G401 (cell line): Measurements from ENCODE around the gene RIMBP2. TPM values are rescaled to one million over a fixed set of nuclear protein-coding genes. Genes with fewer than 3 reads are reported as not detected.

Experiments
- DNase-seq: peaks from one replicate; pipeline ENCODE4 v3.0.0-alpha.2; 2015; ENCODE audit warnings: low spot score
- in situ Hi-C: cut with HindIII; loops from 2 replicates; pipeline ENCODE4 v1.10.0; 2016; ENCODE audit warnings: low sequenced_read_pairs, mixed read lengths
- total RNA-seq: library from RNA; depleted of rRNA; stranded (reverse); fragments of >200 nt; shearing (Covaris generic); gene quantifications from 2 replicates; pipeline ENCODE4 v1.2.3, GENCODE V29; 2014

RIMBP2 gene
- total RNA-seq, 1 experiment from 2014 or later, result 75.3 TPM

GRCh38 chr12:130485291-130486145 lies 230.6 kb downstream of the RIMBP2 start:
- DNase-seq, result no peak
- in situ Hi-C loops, result no loop called here

GRCh38 chr12:130484221-130484620 lies 231.9 kb downstream of the RIMBP2 start:
- in situ Hi-C loops, result no loop called here
- DNase-seq, result no peak

GRCh38 chr12:130483616-130484180 lies 232.4 kb downstream of the RIMBP2 start:
- DNase-seq, result no peak

GRCh38 chr12:130482448-130482847 lies 233.7 kb downstream of the RIMBP2 start:
- DNase-seq, result no peak
- in situ Hi-C loops, result no loop called here

More at GRCh38 chr12:130483616-130484180, 232.4 kb downstream of the RIMBP2 start:
- in situ Hi-C loops, result no loop called here

- DNase-seq, result no peak
- in situ Hi-C loops, result no loop called here
Measured at GRCh38 chr12:130481392-130481879, 234.7 kb downstream of the RIMBP2 start.

GRCh38 chr12:130480887-130481286 lies 235.2 kb downstream of the RIMBP2 start:
- DNase-seq, result no peak
- in situ Hi-C loops, result no loop called here

GRCh38 chr12:130480231-130480630 lies 235.9 kb downstream of the RIMBP2 start:
- no peak for DNase-seq
- in situ Hi-C loops, result no loop called here

- DNase-seq, result no peak
- in situ Hi-C loops, result no loop called here
Measured at GRCh38 chr12:130479401-130480125, 236.5 kb downstream of the RIMBP2 start.

- in situ Hi-C loops, result no loop called here
- no peak for DNase-seq
Measured at GRCh38 chr12:130478786-130479185, 237.3 kb downstream of the RIMBP2 start.

- in situ Hi-C loops, result no loop called here
- DNase-seq, result no peak
Measured at GRCh38 chr12:130477701-130478100, 238.4 kb downstream of the RIMBP2 start.

GRCh38 chr12:130477266-130477665 lies 238.8 kb downstream of the RIMBP2 start:
- no peak for DNase-seq
- in situ Hi-C loops, result no loop called here

GRCh38 chr12:130476451-130477135 lies 239.5 kb downstream of the RIMBP2 start:
- DNase-seq, result no peak
- in situ Hi-C loops, result no loop called here

- in situ Hi-C loops, result no loop called here
- DNase-seq, result peak; percentile 9
Measured at GRCh38 chr12:130474599-130475269, 241.4 kb downstream of the RIMBP2 start.

GRCh38 chr12:130473266-130473665 lies 242.8 kb downstream of the RIMBP2 start:
- in situ Hi-C loops, result no loop called here

GRCh38 chr12:130470969-130471368 lies 245.1 kb downstream of the RIMBP2 start:
- in situ Hi-C loops, result no loop called here
- DNase-seq, result no peak

More at GRCh38 chr12:130473266-130473665, 242.8 kb downstream of the RIMBP2 start:
- DNase-seq, result no peak

- in situ Hi-C loops, result no loop called here
- DNase-seq, result no peak
Measured at GRCh38 chr12:130469552-130469951, 246.5 kb downstream of the RIMBP2 start.

GRCh38 chr12:130468700-130469245 lies 247.3 kb downstream of the RIMBP2 start:
- no peak for DNase-seq
- in situ Hi-C loops, result no loop called here

- in situ Hi-C loops, result no loop called here
- DNase-seq, result no peak
Measured at GRCh38 chr12:130468186-130468585, 247.9 kb downstream of the RIMBP2 start.
